HK-2 (cell line): Measurements from ENCODE around the gene NTM.
"Not testable (repeated sequence)": the region's sequence is repeated elsewhere in the genome, so short reads cannot be mapped to it uniquely, and the experiment has no call there.

Experiments used
- DNase-seq: peaks from one replicate; pipeline ENCODE4 v3.0.0-alpha.2; 2018; ENCODE audit not compliant: unreplicated experiment

The NTM gene

GRCh38 chr11:132349811-132350733 is 979.7 kb downstream of the NTM start:
- no peak for DNase-seq

GRCh38 chr11:132351050-132351449 is 980.6 kb downstream of the NTM start:
- no peak for DNase-seq

GRCh38 chr11:132352497-132352896 is 982.1 kb downstream of the NTM start:
- DNase-seq: no peak

GRCh38 chr11:132353255-132353654 is 982.8 kb downstream of the NTM start:
- no peak for DNase-seq

- no peak for DNase-seq
Measured at GRCh38 chr11:132357811-132358572, 987.6 kb downstream of the NTM start.

- no peak for DNase-seq
Measured at GRCh38 chr11:132358573-132358953, 988.1 kb downstream of the NTM start.

GRCh38 chr11:132361011-132361550 is 990.7 kb downstream of the NTM start:
- no peak for DNase-seq

- no peak for DNase-seq
Measured at GRCh38 chr11:132365650-132366049, 995.2 kb downstream of the NTM start.

GRCh38 chr11:132367293-132367692 is 996.9 kb downstream of the NTM start:
- DNase-seq: no peak

- DNase-seq: not testable (repeated sequence)
Measured at GRCh38 chr11:132370114-132370513, 999.7 kb downstream of the NTM start.

GRCh38 chr11:132373405-132374143 is 1003.2 kb downstream of the NTM start:
- DNase-seq: no peak

GRCh38 chr11:132379540-132379939 is 1009.1 kb downstream of the NTM start:
- no peak for DNase-seq
